OCI-LY7 (cell line): ENCODE results near the gene VAC14. TPM values are rescaled to one million over a fixed set of nuclear protein-coding genes. Genes with fewer than 3 reads are reported as not detected.

Experiments used
- BruUV-seq: library from RNA; stranded (reverse); fragments of 400-500 nt; replicated peaks from 2 replicates; lab custom pipeline; 2021; lab: Mats Ljungman, UMichigan
- CTCF ChIA-PET: fragments of 300-600 bp; sonication (Branson Sonifier 250); formaldehyde crosslinking; loops from one replicate; lab custom pipeline; 2022; ENCODE audit warnings: antibody characterized with exemption; ENCODE audit not compliant: unreplicated experiment; lab: Charles Lee
- POLR2A ChIA-PET: fragments of 300-600 bp; sonication (Branson Sonifier 250); formaldehyde crosslinking; loops from one replicate; lab custom pipeline; 2022; ENCODE audit warnings: antibody characterized with exemption; lab: Charles Lee
- DNase-seq: peaks from one replicate; pipeline ENCODE4 v3.0.0-alpha.2; 2015; ENCODE audit warnings: low spot score
- H2AFZ ChIP-seq: fragments of 200-600 bp; sonication (generic), shearing (Covaris generic); 2 replicates; pipeline ENCODE4 v1.6.1; 2014; ENCODE audit warnings: mild to moderate bottlenecking, antibody characterized with exemption, low read length, moderate library complexity
- H3K27ac ChIP-seq: fragments of 200-600 bp; sonication (generic); 2 replicates; pipeline ENCODE4 v1.5.1; 2014; ENCODE audit warnings: mixed run types, low read depth, mild to moderate bottlenecking, moderate library complexity, low read length, inconsistent platforms; ENCODE audit not compliant: poor library complexity, severe bottlenecking
- H3K36me3 ChIP-seq: fragments of 200-600 bp; sonication (generic); 2 replicates; pipeline ENCODE4 v1.6.1; 2014; ENCODE audit warnings: mild to moderate bottlenecking, antibody characterized with exemption, low read length, moderate library complexity, mixed read lengths; ENCODE audit not compliant: insufficient read depth
- H3K4me1 ChIP-seq: fragments of 200-600 bp; sonication (generic); 2 replicates; pipeline ENCODE4 v1.5.1; 2014; ENCODE audit warnings: mild to moderate bottlenecking, low read length; ENCODE audit not compliant: insufficient read depth, poor library complexity, severe bottlenecking
- H3K4me2 ChIP-seq: fragments of 200-600 bp; sonication (generic); 2 replicates; pipeline ENCODE4 v1.6.1; 2014; ENCODE audit warnings: mild to moderate bottlenecking, low read length
- H3K4me3 ChIP-seq: fragments of 200-600 bp; sonication (generic); 2 replicates; pipeline ENCODE4 v1.5.1; 2014; ENCODE audit warnings: mild to moderate bottlenecking, low read depth, low read length; ENCODE audit not compliant: poor library complexity, severe bottlenecking
- H3K79me2 ChIP-seq: fragments of 200-600 bp; sonication (generic); 2 replicates; pipeline ENCODE4 v1.6.1; 2016; ENCODE audit warnings: low read depth, mild to moderate bottlenecking, low read length, moderate library complexity, mixed read lengths; ENCODE audit not compliant: insufficient read depth
- H3K9me2 ChIP-seq: fragments of 200-600 bp; sonication (generic); 2 replicates; pipeline ENCODE4 v1.6.1; 2016; ENCODE audit warnings: mild to moderate bottlenecking, low read length, mixed read lengths; ENCODE audit not compliant: insufficient read depth
- H3K9me3 ChIP-seq: fragments of 200-600 bp; sonication (generic); 2 replicates; pipeline ENCODE4 v1.6.1; 2014; ENCODE audit warnings: mild to moderate bottlenecking, mixed run types, low read length, mixed read lengths
- H4K20me1 ChIP-seq: fragments of 200-600 bp; sonication (generic); 2 replicates; pipeline ENCODE4 v1.6.1; 2014; ENCODE audit warnings: mild to moderate bottlenecking, antibody characterized with exemption, low read length, moderate library complexity, mixed read lengths; ENCODE audit not compliant: insufficient read depth
- EZH2phosphoT487 ChIP-seq: fragments of 200-600 bp; sonication (generic); IDR thresholded peaks from 2 replicates; pipeline ENCODE4 v1.6.1; 2018; ENCODE audit warnings: low read depth, borderline replicate concordance, mild to moderate bottlenecking, mixed run types, antibody characterized with exemption, low read length, moderate library complexity, mixed read lengths
- intact Hi-C: fragments of 100-400 bp; cut with micrococcal nuclease; formaldehyde crosslinking; loops from one replicate; pipeline ENCODE4 v1.10.0; 2022; ENCODE audit not compliant: unreplicated experiment
- total RNA-seq, 2 experiments: library from RNA; depleted of rRNA in 1 of 2; stranded (reverse); fragments of >200 nt in 1 of 2; shearing (Covaris generic) in 1 of 2; gene quantifications; 2 replicates each; pipeline ENCODE4 v1.2.3, GENCODE V29; 2014 to 2022
- TF ChIP-seq, protein P1 (sequence below): fragments of 200-600 bp; sonication (generic); conservative IDR thresholded peaks from 2 replicates; pipeline ENCODE4 v1.5.1; 2014; ENCODE audit warnings: mild to moderate bottlenecking, antibody characterized with exemption, low read length, moderate library complexity, mixed read lengths

VAC14 gene
- total RNA-seq, 2 experiments from 2014 or later: 37.6 to 43.1 TPM

GRCh38 chr16:70805380-70805779 lies 4.4 kb upstream of the VAC14 start:
- DNase-seq: no peak
- intact Hi-C loops: no loop called here
- TF ChIP-seq, protein P1, sequence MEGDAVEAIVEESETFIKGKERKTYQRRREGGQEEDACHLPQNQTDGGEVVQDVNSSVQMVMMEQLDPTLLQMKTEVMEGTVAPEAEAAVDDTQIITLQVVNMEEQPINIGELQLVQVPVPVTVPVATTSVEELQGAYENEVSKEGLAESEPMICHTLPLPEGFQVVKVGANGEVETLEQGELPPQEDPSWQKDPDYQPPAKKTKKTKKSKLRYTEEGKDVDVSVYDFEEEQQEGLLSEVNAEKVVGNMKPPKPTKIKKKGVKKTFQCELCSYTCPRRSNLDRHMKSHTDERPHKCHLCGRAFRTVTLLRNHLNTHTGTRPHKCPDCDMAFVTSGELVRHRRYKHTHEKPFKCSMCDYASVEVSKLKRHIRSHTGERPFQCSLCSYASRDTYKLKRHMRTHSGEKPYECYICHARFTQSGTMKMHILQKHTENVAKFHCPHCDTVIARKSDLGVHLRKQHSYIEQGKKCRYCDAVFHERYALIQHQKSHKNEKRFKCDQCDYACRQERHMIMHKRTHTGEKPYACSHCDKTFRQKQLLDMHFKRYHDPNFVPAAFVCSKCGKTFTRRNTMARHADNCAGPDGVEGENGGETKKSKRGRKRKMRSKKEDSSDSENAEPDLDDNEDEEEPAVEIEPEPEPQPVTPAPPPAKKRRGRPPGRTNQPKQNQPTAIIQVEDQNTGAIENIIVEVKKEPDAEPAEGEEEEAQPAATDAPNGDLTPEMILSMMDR: no peak
- TF ChIP-seq EZH2phosphoT487: no peak
- H3K9me2 ChIP-seq: no peaks in the 10 kb centered on the region
- H2AFZ ChIP-seq: no peak overlapping the region
- no peaks in the 10 kb centered on the region for H4K20me1 ChIP-seq
- H3K79me2 ChIP-seq: peaks cover 2% of the 10 kb centered on the region
- H3K9me3 ChIP-seq: no peaks in the 10 kb centered on the region
- H3K4me2 ChIP-seq: no peak overlapping the region
- ChIA-PET CTCF (no interaction called here), POLR2A (no interaction called here)
- H3K27ac ChIP-seq: no peak overlapping the region
- H3K36me3 ChIP-seq: no peaks in the 10 kb centered on the region
- H3K4me3 ChIP-seq: no peak overlapping the region
- BruUV-seq: no TSS peak
- H3K4me1 ChIP-seq: peaks cover 6% of the 10 kb centered on the region

GRCh38 chr16:70804734-70805169 lies 3.8 kb upstream of the VAC14 start:
- Histone ChIP-seq H3K79me2 (peaks cover 8% of the 10 kb centered on the region), H3K9me2 (no peaks in the 10 kb centered on the region), H3K36me3 (no peaks in the 10 kb centered on the region), H3K4me2 (no peak overlapping the region), H3K4me3 (no peak overlapping the region), H4K20me1 (no peaks in the 10 kb centered on the region), H3K9me3 (no peaks in the 10 kb centered on the region), H2AFZ (no peak overlapping the region), H3K4me1 (peaks cover 12% of the 10 kb centered on the region), H3K27ac (no peak overlapping the region)
- TF ChIP-seq, protein P1: no peak
- no peak for TF ChIP-seq EZH2phosphoT487
- POLR2A ChIA-PET: no interaction called here
- BruUV-seq: no TSS peak
- DNase-seq: no peak
- CTCF ChIA-PET: no interaction called here
- intact Hi-C loops: no loop called here

DNA sequence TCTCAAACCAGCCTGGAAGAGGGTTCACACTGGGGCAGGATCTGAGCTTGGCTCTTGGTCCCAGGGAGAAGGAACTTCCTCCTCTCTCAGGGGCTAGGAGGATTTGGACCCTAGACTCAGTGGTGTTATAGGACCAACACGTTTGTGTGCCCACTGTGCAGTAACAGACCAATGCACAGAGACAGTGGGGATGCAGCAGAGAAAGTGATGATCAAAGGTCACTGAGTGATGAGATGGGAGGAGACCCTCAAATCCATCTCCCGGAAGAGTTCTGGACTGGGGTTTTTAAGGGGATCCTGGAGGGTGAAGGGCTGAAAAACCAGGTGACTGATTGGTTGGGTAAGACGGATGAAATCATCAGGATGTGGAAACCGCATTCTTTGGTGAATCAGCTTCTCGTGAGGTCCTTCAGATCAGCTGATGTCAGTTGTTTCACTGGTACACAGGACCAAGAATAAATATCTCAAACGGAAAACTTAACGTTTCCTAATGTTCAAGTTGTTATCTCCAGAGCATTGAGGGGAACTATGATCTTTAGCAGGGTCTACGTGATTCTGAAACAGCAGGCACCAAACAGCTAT lies 3.3 kb upstream of the VAC14 start:
- no peak overlapping the region for H3K4me3 ChIP-seq
- H3K4me2 ChIP-seq: no peak overlapping the region
- no peak overlapping the region for H2AFZ ChIP-seq
- peaks cover 13% of the 10 kb centered on the region for H3K79me2 ChIP-seq
- ChIA-PET POLR2A (interaction anchor here (0.7 kb wide), 1 partner anchor 818 kb away, joined by 3 read pairs; no protein-coding TSS in a partner anchor), CTCF (no interaction called here)
- H3K4me1 ChIP-seq: peaks cover 17% of the 10 kb centered on the region
- H3K9me3 ChIP-seq: no peaks in the 10 kb centered on the region
- no TSS peak for BruUV-seq
- H4K20me1 ChIP-seq: no peaks in the 10 kb centered on the region
- intact Hi-C loops: no loop called here
- no peaks in the 10 kb centered on the region for H3K9me2 ChIP-seq
- H3K27ac ChIP-seq: no peak overlapping the region
- TF ChIP-seq, protein P1: no peak
- TF ChIP-seq EZH2phosphoT487: no peak
- no peaks in the 10 kb centered on the region for H3K36me3 ChIP-seq
- DNase-seq: no peak
